Measurements from ENCODE around the gene VPS72.

VPS72 gene

DNA sequence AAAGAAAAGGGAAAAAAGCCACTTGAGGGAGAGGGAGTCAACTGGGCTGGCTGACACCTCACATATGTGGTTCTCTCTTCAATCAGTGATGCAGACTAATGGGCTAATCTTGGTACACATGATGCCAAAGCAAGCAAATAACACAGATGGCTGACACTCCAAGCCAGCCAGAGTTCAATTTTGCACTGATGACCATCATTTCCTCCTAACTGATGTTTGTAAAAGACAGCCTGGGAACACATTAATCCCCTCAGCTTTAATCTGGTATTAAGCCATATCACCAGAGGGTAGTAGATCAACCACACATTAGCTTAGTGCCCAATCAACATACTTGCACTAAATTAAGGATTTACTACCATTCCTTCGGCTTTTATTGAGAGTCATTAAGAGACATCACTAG, 2.8 kb downstream of the VPS72 start:
- in situ Hi-C loops (cut with HindIII; ENCODE audit: low sequenced_read_pairs) = no loop called here

DNA sequence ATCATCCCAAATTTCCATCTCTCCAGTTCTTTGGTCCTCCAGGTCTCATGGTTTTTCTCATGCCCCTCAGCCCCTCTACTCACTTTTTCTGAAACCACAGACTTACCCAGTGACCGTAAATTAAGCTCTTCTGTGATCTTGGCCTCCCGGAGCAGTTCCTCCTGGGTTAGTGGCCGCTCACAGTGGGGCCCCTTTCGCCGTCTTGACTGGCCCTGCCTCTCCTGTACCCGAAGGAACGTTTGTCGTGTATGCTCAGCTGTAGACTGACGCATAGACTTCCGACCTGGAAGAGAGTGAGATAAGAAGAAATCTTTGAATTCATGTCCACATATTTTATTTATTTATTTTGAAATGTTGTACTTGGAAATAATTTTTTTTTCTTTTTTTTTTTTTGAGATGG, 5.8 kb downstream of the VPS72 start:
- in situ Hi-C loops (cut with HindIII; ENCODE audit: low sequenced_read_pairs) = no loop called here

DNA sequence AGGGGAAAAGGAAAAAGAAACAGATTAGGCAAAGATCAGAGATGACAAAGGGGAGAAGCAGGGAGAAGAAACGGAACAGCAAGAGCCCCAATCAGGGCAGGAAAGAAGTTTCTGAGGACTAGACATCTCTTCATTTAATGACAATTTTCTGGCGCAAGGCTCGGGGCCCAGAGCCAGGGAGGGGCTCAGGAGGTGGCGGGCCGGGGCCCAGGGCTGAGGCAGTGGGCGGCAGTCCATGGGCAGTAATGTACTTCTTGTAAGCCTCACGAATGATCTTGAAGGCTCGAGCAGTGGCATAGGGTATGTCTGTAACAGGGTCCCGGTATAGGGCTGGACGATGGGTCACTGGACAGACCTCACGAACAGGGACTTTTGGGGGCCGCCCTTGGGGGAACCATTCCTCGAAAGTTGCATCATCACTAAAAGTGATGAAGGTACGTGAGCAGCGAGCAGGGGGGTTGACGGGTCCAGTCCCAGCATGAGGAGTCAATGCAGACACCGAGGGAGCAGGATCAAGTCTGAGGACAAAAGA, 13.4 kb downstream of the VPS72 start:
- in situ Hi-C loops (cut with HindIII; ENCODE audit: low sequenced_read_pairs) = no loop called here

DNA sequence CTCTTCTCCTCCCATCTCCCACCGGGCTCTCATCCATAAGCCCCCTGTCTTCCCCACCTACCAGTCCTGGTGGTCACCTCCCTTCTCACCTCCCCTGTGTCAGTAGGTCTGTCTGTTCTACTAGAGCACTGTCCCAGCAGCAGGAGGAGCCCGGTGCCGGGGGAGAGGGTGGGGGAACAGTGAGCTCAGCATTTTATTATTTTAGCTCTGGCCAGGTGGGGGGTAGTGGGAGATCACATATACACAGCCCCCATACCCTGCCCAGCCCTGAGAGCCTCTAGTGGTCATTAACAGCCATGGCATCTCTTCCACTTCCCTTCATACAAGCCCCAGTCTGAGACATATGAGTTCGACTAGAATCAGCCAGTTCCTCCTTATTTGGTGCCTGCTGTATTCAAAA, 14.1 kb downstream of the VPS72 start, which contains the start of gene TMOD4:
TMOD4 (minus strand) TSS at position 119 of the 400 bp plus-strand sequence. CDS start 1,106 bp downstream, outside the sequence.
- in situ Hi-C loops (cut with HindIII; ENCODE audit: low sequenced_read_pairs) = no loop called here

DNA sequence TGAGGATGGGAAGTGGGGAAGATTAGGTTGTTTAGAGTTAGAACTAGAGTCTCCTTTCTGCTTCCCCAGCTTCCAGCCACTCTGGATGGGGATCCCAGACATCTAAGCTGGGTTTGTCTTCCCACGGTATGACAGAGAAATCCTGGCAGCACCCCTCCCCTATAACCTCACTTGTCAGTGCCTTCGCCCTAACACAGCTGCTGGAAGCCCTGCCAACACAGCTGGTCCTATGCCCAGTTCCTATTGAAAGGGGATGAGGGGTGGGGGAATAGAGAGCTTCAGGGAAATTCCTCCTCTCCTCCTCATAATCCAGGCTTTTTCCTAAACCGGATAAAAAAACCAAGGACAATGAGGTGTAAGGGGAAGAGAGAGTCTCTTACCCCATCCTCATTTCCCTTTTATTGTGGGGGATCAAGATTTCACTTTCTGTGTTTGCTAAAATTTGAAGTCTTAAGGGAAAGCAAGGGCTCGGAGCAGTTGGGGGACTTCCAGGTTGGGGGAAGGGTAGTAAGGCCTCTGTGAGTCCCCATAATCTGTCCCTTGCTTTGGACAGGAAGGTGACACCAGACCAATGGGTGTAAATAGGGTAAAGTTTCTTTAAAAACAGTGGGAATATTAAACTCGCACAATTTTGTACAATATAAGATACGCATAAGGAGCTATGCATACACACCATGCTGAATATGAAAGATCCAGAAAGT, 14.8 kb downstream of the VPS72 start:
- in situ Hi-C loops (cut with HindIII; ENCODE audit: low sequenced_read_pairs) = no loop called here

DNA sequence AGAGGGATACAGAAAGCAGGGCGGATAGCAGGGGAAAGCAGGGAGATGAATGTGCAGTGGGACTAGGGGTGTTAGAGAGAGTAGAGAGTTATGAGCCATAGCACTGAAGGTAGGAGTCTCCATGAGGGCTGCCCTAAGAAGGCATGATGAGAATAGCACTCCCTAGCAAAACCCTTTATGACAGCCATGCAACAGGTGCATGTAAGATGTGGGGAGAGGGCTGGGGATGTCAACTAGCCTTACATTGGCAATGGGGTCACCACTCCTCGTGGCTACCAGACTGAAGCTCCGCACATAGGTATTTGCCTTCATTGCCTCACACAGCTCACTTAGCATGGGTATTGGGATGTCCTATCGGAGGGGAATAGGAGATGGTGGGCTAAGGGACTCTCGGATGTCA, 18.8 kb downstream of the VPS72 start:
- in situ Hi-C loops (cut with HindIII; ENCODE audit: low sequenced_read_pairs) = no loop called here

DNA sequence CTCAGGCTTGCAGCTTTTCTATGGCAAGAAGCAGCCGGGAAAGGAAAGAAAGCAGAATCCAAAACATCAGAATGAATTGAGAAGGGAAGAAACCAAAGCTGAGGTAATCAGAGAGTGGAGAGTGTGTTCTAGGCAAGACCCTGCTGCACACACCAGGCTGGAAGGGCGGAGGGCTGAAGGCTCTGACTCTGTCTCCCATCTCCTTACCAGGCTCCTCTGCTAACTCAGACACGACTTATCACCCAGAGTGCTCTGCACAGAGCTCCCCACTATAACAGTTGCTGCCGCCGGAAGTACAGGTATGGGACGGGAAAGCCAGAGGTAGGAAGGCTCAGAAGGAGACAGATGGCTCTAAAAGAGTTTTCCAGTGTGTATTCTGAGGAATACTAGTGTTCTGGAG, 22.9 kb downstream of the VPS72 start:
- in situ Hi-C loops (cut with HindIII; ENCODE audit: low sequenced_read_pairs) = no loop called here

DNA sequence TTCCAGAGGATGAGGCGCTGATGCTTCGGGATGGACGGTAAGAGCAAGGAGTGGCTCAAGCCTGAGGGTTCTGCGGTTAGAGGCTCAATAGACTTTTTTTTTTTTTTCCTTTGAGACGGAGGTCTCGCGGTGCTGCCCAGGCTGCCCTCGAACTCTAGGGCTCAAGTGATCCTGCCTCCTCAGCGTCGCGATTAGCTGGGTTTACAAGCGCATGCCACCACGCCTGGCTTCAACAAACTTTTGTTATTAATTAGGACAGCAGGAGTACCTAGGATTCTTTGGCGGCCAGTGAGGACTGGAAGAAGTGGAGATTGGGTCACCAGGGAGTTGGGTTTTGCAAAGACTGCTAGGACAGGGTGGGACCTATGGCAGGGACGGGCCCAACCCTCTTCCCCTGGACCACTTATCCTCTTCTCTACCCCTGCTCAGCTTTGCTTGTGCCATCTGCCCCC, 23.5 kb downstream of the VPS72 start:
- in situ Hi-C loops (cut with HindIII; ENCODE audit: low sequenced_read_pairs) = no loop called here

DNA sequence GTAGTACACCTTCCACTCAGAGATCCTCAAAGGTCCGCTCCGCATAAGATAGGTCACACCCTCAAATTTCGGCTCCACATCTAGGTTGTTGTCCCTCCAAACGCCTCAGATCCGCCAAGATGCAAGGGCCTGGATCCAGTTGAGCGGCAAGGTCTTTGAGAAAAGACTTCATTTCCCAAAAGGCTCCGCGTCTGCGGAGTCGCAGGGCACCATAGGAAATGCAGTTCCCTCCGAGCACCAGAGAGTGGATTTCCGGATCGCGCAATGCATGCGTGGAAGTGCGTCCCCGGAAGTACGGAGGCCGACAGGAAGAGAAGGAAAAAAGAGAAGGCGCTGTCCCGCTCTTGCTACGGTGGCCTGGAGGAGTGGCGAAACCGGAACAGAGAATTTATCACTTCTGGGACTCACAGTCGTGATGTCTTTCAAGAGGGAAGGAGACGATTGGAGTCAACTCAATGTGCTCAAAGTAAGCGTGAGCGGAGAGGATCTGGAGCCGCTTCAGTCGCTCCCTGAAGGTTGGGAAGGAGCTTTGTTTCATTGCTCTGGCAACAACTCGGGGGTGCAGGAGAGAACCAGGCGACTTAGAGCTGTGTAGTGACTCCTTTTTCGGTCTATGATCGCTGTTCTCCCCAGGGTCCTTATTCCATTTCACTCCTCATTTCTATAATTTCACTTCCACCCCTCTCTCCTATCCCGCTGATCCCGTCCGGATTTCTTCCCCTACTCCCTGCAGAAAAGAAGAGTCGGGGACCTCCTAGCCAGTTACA, 24.1 kb downstream of the VPS72 start, which contains the start of the genes LYSMD1 and SCNM1:
LYSMD1 (minus strand) TSS at position 165 of the 767 bp plus-strand sequence. CDS start 644 bp downstream, outside the sequence.
SCNM1 (plus strand) TSS at position 407 of the 767 bp plus-strand sequence; CDS start at position 416, 9 bp downstream.
- in situ Hi-C loops (cut with HindIII; ENCODE audit: low sequenced_read_pairs) = no loop called here

DNA sequence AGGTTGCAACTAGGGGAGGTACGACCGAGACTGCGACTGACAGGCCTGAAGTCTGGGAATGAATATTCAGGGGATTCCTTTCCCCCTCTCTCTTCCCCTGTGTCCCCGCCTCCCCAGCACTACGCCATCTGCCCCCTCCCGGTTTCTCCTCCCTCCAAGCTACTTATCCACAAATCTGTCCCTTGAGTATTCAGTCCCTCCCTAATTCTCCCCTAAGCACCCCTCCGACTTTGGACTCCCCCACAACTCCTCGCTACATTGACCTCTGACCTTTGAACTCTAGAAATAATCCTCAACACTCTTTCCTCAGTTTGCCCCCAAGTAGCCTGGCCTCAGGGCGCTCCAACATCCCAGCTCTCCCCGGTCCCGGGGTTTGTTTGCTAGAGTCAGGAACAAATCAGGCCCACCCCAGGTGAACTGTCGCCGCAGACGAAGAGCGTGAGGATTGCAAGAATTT, 24.7 kb downstream of the VPS72 start:
- in situ Hi-C loops (cut with HindIII; ENCODE audit: low sequenced_read_pairs) = no loop called here

DNA sequence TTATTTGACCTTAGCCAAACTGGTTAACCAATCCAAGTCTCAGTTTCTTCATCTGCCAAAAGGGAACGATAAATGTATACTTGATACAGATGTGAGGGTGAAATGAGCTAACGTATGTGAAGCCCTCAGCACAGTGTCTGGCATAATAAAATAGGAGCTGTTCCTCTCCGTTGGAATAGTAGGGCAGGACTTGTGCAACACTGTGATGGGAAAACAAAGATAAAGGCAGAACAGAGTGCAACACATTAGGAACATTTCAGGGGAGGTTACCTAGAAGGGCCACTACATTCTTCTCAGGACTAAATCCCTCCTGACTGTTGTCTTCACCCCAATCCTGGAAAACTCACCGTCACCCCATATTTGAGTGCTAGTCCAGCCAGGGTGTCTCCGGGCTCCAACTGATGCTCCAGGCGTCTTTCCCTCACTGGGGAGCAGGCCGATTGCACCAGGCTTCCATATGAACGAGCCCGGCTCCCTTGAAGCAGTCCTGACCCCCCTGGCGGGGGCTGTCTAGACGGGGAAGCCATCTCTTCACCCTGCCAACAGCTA, 25.2 kb downstream of the VPS72 start:
- in situ Hi-C loops (cut with HindIII; ENCODE audit: low sequenced_read_pairs) = no loop called here

DNA sequence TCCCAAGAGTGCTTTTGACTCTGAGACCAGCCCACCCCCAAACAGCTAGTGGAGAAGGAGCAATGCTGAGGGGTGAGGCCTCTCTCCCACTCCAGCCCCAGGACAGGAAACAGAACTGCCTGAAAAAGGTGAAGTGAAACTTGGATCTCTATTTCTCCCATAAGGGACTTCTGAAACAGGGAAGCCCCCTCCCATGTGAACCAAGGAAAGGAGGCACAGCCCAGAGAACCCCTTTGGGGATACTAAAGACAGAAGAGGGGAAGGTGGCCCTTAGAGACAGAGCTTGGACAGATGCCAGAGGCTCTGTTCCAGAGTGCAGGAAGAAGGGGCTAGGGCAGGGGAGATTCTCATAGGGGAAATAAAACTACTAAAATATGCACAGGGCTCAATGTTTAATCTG, 30.6 kb downstream of the VPS72 start:
- in situ Hi-C loops (cut with HindIII; ENCODE audit: low sequenced_read_pairs) = no loop called here

DNA sequence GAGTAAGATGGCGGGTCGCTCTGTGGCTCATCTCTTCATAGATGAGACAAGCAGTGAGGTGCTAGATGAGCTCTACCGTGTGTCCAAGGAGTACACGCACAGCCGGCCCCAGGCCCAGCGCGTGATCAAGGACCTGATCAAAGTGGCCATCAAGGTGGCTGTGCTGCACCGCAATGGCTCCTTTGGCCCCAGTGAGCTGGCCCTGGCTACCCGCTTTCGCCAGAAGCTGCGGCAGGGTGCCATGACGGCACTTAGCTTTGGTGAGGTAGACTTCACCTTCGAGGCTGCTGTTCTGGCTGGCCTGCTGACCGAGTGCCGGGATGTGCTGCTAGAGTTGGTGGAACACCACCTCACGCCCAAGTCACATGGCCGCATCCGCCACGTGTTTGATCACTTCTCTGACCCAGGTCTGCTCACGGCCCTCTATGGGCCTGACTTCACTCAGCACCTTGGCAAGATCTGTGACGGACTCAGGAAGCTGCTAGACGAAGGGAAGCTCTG, 31.2 kb downstream of the VPS72 start:
- in situ Hi-C loops (cut with HindIII; ENCODE audit: low sequenced_read_pairs) = no loop called here

DNA sequence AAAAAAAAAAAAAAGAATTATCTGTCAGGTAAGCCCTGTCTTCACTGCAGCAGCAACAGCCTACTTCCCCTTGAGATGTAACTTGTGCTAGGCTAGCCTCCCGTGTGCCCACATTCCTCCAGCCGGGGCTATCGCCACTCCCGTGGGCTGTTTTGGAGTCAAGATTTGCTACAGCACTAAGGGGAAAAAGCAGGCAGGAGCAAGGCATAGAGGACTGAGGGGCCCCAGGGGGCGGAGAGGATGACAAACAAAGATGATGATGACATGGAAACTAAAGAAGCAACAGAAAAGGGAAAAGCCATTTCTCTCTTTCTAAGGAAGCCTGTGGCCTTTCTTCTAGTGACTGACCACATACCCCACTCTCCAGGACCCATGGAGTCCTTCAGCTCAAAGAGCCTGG, 31.7 kb downstream of the VPS72 start:
- in situ Hi-C loops (cut with HindIII; ENCODE audit: low sequenced_read_pairs) = no loop called here

DNA sequence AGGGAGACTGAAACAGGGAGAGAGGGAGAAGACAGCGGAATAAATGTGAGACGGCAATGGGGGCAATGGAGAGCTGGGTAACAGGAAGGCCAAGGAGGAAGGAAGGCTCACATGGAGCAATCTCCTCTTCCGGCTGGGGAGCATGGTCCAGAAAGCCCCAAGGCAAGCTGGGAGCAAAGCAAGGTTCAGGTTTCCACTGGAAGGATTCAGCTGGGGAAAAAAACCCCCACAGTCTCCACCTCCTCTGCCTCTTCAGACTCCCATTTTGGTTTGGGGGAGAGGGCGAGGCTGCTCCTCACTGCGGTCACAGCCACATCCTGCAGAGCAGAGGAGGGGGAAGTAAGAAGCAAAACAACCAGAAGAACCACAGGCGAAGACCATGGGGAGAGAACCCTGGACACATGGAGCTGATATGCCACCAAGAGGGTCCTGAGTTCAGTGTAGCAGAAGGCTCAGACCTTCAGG, 32.9 kb downstream of the VPS72 start:
- in situ Hi-C loops (cut with HindIII; ENCODE audit: low sequenced_read_pairs) = no loop called here

DNA sequence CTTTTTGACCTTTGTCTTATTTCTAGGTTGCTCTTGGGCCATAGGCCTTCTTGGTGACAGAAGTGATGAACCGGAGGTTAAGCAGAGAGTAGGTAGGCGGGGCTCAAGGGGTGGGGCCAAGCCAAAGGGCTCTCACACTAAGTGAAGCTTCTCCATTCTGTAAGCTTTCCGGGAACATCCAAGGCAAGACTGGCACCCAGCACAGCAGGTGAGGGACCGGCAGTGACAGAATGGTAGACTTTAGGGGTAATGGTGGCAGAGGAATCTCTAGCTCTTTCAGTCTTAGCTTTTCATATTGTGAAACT, 33.5 kb downstream of the VPS72 start, which contains the start of gene TNFAIP8L2:
TNFAIP8L2 (plus strand) TSS at position 135 of the 305 bp plus-strand sequence. CDS start 2,049 bp downstream, outside the sequence.
- in situ Hi-C loops (cut with HindIII; ENCODE audit: low sequenced_read_pairs) = no loop called here

DNA sequence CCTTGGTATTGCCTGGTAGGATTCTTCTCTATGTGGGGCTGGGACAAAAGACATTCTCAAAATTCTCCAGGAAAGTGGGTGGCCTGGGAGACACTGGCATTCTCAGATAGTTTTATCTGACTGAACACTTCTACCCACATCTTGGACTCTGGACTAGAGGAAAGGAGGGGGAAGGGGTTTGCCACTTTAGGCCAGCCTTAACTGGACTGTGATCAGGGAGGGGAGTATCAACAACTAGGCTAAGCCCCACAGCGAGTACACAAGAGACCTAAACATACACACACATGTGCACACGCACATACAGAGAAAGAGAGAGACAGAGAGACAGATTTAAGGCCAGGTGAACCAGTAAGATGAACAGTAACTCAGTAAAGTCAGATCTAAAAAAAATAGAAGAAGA, 42.3 kb downstream of the VPS72 start:
- in situ Hi-C loops (cut with HindIII; ENCODE audit: low sequenced_read_pairs) = no loop called here

DNA sequence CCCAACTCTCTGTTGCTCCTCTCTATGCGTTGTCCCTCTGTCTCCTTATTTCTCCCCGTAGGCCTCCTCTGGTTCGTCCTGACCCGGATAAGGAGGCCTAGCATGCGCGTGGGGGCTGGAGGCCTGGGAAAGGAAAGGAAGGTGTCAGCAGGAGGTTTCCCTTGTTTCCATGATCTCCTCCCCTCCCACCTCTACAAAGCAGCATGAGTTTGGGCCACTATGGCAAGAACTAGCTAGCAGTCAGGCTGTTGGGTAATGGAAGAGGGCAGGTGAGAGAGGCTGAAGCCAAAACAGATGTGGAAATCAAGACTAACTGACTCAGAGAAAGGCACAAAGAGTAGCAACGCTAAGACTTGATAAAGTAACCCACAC, 42.9 kb downstream of the VPS72 start:
- in situ Hi-C loops (cut with HindIII; ENCODE audit: low sequenced_read_pairs) = no loop called here

DNA sequence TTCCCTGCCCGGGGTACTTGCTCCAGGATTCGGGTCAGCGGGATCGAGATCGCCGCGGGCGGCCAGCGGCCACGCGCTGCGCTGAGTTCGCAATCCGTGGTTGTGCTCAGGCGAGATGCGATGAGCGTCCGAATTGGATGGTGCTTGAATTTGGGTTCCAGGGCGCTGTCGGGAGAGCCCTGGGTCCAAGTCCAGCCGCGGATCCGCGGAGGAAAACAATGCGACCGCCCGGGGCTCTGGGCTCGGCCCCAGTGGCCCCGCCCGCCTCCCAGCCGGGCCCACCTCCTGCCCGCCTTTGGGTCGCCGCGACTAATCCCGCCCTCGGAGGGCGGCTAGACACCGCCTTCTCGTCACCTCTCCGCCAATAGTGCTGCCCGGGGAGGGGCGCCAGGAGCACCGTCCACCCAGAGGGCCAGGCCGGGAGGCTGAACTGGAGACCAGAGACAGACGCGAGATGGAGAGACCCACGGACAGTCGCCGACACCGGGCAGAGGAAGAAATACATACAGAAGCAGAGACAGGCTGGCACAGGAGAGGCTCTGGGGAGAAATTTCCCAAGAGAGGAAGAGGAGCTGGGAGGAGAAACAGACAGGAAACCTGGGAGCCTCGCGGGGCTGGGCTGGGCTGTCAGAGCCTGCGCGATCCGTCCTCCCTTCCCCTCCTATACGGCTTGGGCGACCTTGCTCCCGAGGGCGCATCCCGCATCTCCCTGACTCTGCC, 43.4 kb downstream of the VPS72 start, which contains the start of gene SEMA6C:
SEMA6C (minus strand) TSS at position 220 of the 720 bp plus-strand sequence. CDS start 4,010 bp downstream, outside the sequence.
- in situ Hi-C loops (cut with HindIII; ENCODE audit: low sequenced_read_pairs) = no loop called here

DNA sequence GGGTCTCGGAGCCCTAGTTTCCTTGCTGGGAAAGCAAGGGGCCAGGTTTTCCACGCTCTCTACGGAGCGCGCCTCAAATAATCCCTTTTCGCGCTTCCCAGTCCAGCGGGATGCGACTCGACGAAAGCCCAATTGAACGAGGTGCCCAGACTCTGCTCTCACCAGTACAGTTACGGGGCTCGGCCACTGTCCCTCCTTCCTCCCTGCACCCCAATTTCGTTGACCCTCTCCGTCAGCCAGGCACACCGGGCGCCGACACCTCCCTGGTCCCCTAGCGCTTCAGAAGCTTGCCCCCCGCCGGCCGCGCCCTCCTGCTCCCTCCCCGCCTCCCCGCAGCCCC, 44.0 kb downstream of the VPS72 start:
- in situ Hi-C loops (cut with HindIII; ENCODE audit: low sequenced_read_pairs) = no loop called here

All from DLD1 (cell line).